Ishikawa (cell line): Measurements from ENCODE around the gene TNS1.

Experiments used
- CEBPB ChIP-seq: IDR thresholded peaks from 2 replicates; pipeline ENCODE4 v1.6.1; 2012
- EP300 ChIP-seq: IDR thresholded peaks from 2 replicates; pipeline ENCODE4 v1.6.1; 2012; ENCODE audit warnings: borderline replicate concordance
- NFIC ChIP-seq: IDR thresholded peaks from 2 replicates; pipeline ENCODE4 v1.6.1; 2012
- RAD21 ChIP-seq: IDR thresholded peaks from 2 replicates; pipeline ENCODE4 v1.6.1; 2012; ENCODE audit warnings: low read depth
- TAF1 ChIP-seq: IDR thresholded peaks from 2 replicates; pipeline ENCODE4 v1.6.1; 2012; ENCODE audit warnings: low read depth, mild to moderate bottlenecking
- YY1 ChIP-seq: IDR thresholded peaks from 2 replicates; pipeline ENCODE4 v1.6.1; 2012; ENCODE audit warnings: low read depth
- TF ChIP-seq, protein P1 (sequence below): IDR thresholded peaks from 2 replicates; pipeline ENCODE4 v1.6.1; 2012
- TF ChIP-seq, protein P2 (sequence below): IDR thresholded peaks from 2 replicates; pipeline ENCODE4 v1.6.1; 2012; ENCODE audit warnings: low read depth, mild to moderate bottlenecking

- TF ChIP-seq NFIC (no peak), RAD21 (no peak), EP300 (no peak), CEBPB (no peak), YY1 (no peak), TAF1 (no peak)
- TF ChIP-seq, protein P1, sequence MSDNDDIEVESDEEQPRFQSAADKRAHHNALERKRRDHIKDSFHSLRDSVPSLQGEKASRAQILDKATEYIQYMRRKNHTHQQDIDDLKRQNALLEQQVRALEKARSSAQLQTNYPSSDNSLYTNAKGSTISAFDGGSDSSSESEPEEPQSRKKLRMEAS = no peak
- TF ChIP-seq, protein P2, sequence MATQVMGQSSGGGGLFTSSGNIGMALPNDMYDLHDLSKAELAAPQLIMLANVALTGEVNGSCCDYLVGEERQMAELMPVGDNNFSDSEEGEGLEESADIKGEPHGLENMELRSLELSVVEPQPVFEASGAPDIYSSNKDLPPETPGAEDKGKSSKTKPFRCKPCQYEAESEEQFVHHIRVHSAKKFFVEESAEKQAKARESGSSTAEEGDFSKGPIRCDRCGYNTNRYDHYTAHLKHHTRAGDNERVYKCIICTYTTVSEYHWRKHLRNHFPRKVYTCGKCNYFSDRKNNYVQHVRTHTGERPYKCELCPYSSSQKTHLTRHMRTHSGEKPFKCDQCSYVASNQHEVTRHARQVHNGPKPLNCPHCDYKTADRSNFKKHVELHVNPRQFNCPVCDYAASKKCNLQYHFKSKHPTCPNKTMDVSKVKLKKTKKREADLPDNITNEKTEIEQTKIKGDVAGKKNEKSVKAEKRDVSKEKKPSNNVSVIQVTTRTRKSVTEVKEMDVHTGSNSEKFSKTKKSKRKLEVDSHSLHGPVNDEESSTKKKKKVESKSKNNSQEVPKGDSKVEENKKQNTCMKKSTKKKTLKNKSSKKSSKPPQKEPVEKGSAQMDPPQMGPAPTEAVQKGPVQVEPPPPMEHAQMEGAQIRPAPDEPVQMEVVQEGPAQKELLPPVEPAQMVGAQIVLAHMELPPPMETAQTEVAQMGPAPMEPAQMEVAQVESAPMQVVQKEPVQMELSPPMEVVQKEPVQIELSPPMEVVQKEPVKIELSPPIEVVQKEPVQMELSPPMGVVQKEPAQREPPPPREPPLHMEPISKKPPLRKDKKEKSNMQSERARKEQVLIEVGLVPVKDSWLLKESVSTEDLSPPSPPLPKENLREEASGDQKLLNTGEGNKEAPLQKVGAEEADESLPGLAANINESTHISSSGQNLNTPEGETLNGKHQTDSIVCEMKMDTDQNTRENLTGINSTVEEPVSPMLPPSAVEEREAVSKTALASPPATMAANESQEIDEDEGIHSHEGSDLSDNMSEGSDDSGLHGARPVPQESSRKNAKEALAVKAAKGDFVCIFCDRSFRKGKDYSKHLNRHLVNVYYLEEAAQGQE = no peak
Observed at GRCh38 chr2:217809736-217810135, 193.1 kb downstream of the TNS1 start.
